ENCODE data around the gene ATP5PO. TPM values are rescaled to one million over a fixed set of nuclear protein-coding genes. Genes with fewer than 3 reads are reported as not detected.

The ATP5PO gene
- 100 to 1,000 TPM; 101 to 128 TPM for total RNA-seq

DNA sequence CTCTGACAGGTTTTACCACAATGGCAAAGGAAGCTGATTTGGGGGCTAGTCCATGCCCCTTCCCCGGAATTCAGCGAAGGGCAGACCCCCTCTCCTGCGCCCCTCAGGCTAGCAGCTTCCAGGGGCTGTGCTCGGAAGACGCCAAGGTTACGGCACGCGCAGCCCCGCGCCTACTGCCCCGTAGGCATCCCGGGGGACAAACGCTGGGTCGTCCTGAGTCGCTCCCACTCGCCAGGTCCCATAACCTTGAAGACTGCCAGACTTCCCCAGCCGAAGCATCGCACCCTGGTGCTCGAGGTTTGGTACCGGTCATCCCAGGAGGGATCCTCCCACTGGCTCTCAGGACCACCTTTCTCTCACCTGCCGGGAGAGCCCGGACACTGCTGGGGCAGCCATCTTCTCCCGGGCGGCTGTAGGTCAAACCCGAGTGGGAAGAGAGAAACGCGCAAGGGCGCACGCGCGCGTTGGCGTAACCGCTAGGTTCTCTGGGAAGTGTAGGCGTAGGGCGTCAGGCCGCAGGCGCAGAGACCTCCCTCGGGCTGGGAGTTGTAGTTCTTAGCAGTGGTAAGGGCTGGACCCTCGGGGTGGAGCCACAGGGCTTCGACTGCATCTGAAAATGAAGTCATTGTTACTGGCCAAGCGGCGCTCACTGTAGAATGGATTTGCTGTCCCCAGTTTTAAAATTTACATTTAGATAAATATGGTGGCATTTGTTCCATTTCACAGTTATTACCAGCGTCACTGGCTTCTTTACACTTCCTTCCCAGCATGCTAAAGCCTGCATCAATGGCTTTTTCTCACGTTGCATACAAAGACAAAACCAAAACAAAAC is at the start of gene ATP5PO:
Gene ATP5PO, minus strand, starts transcription at position 437 of the 832 bp plus-strand sequence. Its CDS starts 41 bp downstream, at position 396.

Other genes with a start within 250 kb of the ATP5PO start
- 10 to 100 TPM in 1 of 2 donors, 1 to 10 TPM in 1; 8.6 to 12.3 TPM for gene MRPS6, start 157.8 kb upstream of the ATP5PO start, total RNA-seq
- gene SLC5A3, start 157.8 kb upstream of the ATP5PO start, total RNA-seq = 10 to 100 TPM in 1 of 2 donors, 1 to 10 TPM in 1; 7.9 to 11.0 TPM

All from melanocyte of skin (primary cell).